Measurements from ENCODE around the gene PLEKHG3.
"Not testable (repeated sequence)": the region's sequence is repeated elsewhere in the genome, so short reads cannot be mapped to it uniquely, and the experiment has no call there.

The PLEKHG3 gene
- 7.4 to 70.5 reads per million in 2 experiments for total RNA-seq

GRCh38 chr14:64704143-64704742, at the start of gene PLEKHG3:
TSS of gene PLEKHG3 (plus strand) at chr14:64704424. CDS start at chr14:64727632, 23,208 bp downstream.
- DNase-seq (ENCODE audit: low read depth), result no peak

- no peak for DNase-seq (ENCODE audit: low read depth)
These were observed 49.3 kb upstream of the PLEKHG3 start for GRCh38 chr14:64654901-64655300.

GRCh38 chr14:64656986-64657385, 47.2 kb upstream of the PLEKHG3 start:
- no peak for DNase-seq (ENCODE audit: low read depth)

- DNase-seq (ENCODE audit: low read depth), result no peak
These were observed 46.0 kb upstream of the PLEKHG3 start for GRCh38 chr14:64658201-64658600.

- DNase-seq (ENCODE audit: low read depth), result not testable (repeated sequence)
These were observed 45.4 kb upstream of the PLEKHG3 start for GRCh38 chr14:64658700-64659264.

GRCh38 chr14:64659366-64659765, 44.9 kb upstream of the PLEKHG3 start:
- no peak for DNase-seq (ENCODE audit: low read depth)

- no peak for DNase-seq (ENCODE audit: low read depth)
These were observed 41.0 kb upstream of the PLEKHG3 start for GRCh38 chr14:64663174-64663573.

- no peak for DNase-seq (ENCODE audit: low read depth)
These were observed 32.6 kb upstream of the PLEKHG3 start for GRCh38 chr14:64671591-64671990.

- DNase-seq (ENCODE audit: low read depth), result no peak
These were observed 30.9 kb upstream of the PLEKHG3 start for GRCh38 chr14:64673316-64673715.

GRCh38 chr14:64673748-64674147, 30.5 kb upstream of the PLEKHG3 start:
- no peak for DNase-seq (ENCODE audit: low read depth)

GRCh38 chr14:64674829-64675228, 29.4 kb upstream of the PLEKHG3 start:
- no peak for DNase-seq (ENCODE audit: low read depth)

- no peak for DNase-seq (ENCODE audit: low read depth)
These were observed 28.9 kb upstream of the PLEKHG3 start for GRCh38 chr14:64675312-64675711.

- no peak for DNase-seq (ENCODE audit: low read depth)
These were observed 27.7 kb upstream of the PLEKHG3 start for GRCh38 chr14:64676410-64677008.

- no peak for DNase-seq (ENCODE audit: low read depth)
These were observed 24.1 kb upstream of the PLEKHG3 start for GRCh38 chr14:64680013-64680713.

GRCh38 chr14:64680714-64681065, 23.5 kb upstream of the PLEKHG3 start:
- no peak for DNase-seq (ENCODE audit: low read depth)

GRCh38 chr14:64681796-64682710, 22.2 kb upstream of the PLEKHG3 start:
- no peak for DNase-seq (ENCODE audit: low read depth)

GRCh38 chr14:64682843-64683242, 21.4 kb upstream of the PLEKHG3 start:
- DNase-seq (ENCODE audit: low read depth), result no peak

- no peak for DNase-seq (ENCODE audit: low read depth)
These were observed 21.0 kb upstream of the PLEKHG3 start for GRCh38 chr14:64683264-64683663.

- no peak for DNase-seq (ENCODE audit: low read depth)
These were observed 20.1 kb upstream of the PLEKHG3 start for GRCh38 chr14:64684091-64684490.

GRCh38 chr14:64685371-64686281, 18.6 kb upstream of the PLEKHG3 start:
- DNase-seq (ENCODE audit: low read depth), result no peak

- DNase-seq (ENCODE audit: low read depth), result no peak
These were observed 18.0 kb upstream of the PLEKHG3 start for GRCh38 chr14:64686282-64686615.
